Erythroblast (primary cell): Measurements from ENCODE around the gene CUBN.

Experiments used
- GATA1 ChIP-seq: IDR thresholded peaks from 2 replicates; pipeline ENCODE4 v1.6.1; 2011; ENCODE audit warnings: low read depth, mild to moderate bottlenecking, control low read depth, low read length, moderate library complexity
- POLR2A ChIP-seq: IDR thresholded peaks from 2 replicates; pipeline ENCODE4 v1.6.1; 2011; ENCODE audit warnings: mild to moderate bottlenecking, low read length

DNA sequence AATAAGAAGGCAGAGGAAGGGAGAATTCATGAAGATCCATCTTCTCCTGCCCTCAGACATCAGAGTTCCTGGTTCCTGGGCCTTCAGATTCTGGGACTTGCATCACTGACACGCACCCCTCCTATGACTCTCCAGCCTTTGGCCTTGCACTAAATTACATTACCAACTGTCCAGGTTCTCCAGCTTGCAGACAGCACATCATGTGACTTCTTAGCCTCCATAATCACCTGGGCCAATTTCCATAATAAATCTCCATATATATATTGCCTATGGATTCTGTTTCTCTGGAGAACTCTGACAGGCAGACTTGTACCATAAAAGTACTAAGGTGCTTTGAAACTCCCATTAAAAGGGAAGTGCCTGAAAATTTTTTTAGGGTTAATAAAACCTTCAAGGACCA, 335.6 kb downstream of the CUBN start:
- TF ChIP-seq POLR2A (no peak), GATA1 (no peak)
